ENCODE data around the gene EFNB3. TPM values are rescaled to one million over a fixed set of nuclear protein-coding genes. Genes with fewer than 3 reads are reported as not detected.

Gene EFNB3
- total and polyA plus RNA-seq, 2 of the 13 experiments (the other 11 are each of a cell fraction or from before 2014, with no cell fraction given): 0.07 to 0.25 TPM

DNA sequence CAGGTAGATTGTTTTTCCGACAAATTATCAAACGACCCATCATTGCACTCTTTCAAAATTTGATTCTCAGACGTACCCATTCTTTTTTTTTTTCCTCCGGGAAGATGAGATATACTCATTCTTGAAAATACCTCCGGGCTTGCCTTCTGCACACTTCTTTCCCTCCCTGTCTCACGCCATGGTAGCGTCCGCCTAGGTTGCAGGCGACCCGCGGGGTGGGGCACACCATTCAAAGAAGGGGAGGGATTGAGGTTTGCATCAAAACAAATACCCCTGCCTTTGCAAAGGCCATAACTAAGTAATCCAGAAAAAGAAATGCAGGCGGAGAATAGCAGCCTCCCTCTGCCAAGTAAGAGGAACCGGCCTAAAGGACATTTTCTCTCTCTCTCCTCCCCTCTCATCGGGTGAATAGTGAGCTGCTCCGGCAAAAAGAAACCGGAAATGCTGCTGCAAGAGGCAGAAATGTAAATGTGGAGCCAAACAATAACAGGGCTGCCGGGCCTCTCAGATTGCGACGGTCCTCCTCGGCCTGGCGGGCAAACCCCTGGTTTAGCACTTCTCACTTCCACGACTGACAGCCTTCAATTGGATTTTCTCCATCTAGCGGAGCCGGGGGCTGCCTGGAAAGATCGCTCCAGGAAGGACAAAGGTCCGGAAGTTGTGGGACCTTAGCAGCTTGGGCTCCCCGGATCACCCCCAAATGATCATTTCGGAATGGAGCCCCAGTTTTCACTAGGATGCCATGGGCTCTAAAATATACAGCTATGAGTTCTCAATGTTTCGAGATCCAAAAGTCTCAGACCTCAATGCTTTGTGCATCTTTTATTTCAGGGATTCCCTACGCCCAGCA lies 18.6 kb upstream of the EFNB3 start (continued):
- TF ChIP-seq ZFP41 (CRISPR knock-in tag; IDR thresholded peaks at IDR 0.05; ENCODE audit: borderline replicate concordance) (no peak; the same call in 1 of the 2 replicates), DRAP1 (CRISPR knock-in tag; IDR thresholded peaks at IDR 0.05) (peak; percentile 55; the same call in 1 of the 2 replicates), PCBP1 (IDR thresholded peaks at IDR 0.05; ENCODE audit: borderline replicate concordance, low read depth, low read length) (no peak), DMAP1 (CRISPR knock-in tag; IDR thresholded peaks at IDR 0.05) (0 out of 2 replicates have a peak, but pooled peaks have one; percentile 13), SMYD3 (CRISPR knock-in tag; IDR thresholded peaks at IDR 0.05) (0 out of 2 replicates have a peak, but pooled peaks have one; percentile 11), PRMT3 (CRISPR knock-in tag; IDR thresholded peaks at IDR 0.05; ENCODE audit: borderline replicate concordance, low read depth) (no peak), SMAD3 (CRISPR knock-in tag; IDR thresholded peaks at IDR 0.05) (no peak), TEF (CRISPR knock-in tag; IDR thresholded peaks at IDR 0.05) (no peak), ZNF879 (CRISPR knock-in tag; IDR thresholded peaks at IDR 0.05) (peak; percentile 9; the same call in 1 of the 2 replicates), MEIS2 (CRISPR knock-in tag; IDR thresholded peaks at IDR 0.05) (peak; percentile 20; the same call in 1 of the 2 replicates), ZNF710 (CRISPR knock-in tag; IDR thresholded peaks at IDR 0.05; ENCODE audit: borderline replicate concordance) (no peak), NFKBIZ (CRISPR knock-in tag; IDR thresholded peaks at IDR 0.05) (0 out of 2 replicates have a peak, but pooled peaks have one; percentile 47), CHD2 (IDR thresholded peaks at IDR 0.05; ENCODE audit: low read depth, low read length) (no peak), MIXL1 (CRISPR knock-in tag; IDR thresholded peaks at IDR 0.05) (0 out of 2 replicates have a peak, but pooled peaks have one; percentile 7), RFX5 (IDR thresholded peaks at IDR 0.05; ENCODE audit: low read depth, low read length) (no peak), ZNF883 (CRISPR knock-in tag; IDR thresholded peaks at IDR 0.05; ENCODE audit: not compliant biosample characterization) (no peak), GABPB1 (CRISPR knock-in tag; IDR thresholded peaks at IDR 0.05) (peak; percentile 75), ZBTB43 (CRISPR knock-in tag; conservative IDR thresholded peaks at IDR 0.05) (peak; percentile 54; the same call in 1 of the 2 replicates)
- TF ChIP-seq, protein P1, sequence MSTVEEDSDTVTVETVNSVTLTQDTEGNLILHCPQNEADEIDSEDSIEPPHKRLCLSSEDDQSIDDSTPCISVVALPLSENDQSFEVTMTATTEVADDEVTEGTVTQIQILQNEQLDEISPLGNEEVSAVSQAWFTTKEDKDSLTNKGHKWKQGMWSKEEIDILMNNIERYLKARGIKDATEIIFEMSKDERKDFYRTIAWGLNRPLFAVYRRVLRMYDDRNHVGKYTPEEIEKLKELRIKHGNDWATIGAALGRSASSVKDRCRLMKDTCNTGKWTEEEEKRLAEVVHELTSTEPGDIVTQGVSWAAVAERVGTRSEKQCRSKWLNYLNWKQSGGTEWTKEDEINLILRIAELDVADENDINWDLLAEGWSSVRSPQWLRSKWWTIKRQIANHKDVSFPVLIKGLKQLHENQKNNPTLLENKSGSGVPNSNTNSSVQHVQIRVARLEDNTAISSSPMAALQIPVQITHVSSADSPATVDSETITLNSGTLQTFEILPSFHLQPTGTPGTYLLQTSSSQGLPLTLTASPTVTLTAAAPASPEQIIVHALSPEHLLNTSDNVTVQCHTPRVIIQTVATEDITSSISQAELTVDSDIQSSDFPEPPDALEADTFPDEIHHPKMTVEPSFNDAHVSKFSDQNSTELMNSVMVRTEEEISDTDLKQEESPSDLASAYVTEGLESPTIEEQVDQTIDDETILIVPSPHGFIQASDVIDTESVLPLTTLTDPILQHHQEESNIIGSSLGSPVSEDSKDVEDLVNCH (CRISPR knock-in tag; IDR thresholded peaks at IDR 0.05): peak; percentile 78; the same call in 1 of the 2 replicates
- TF ChIP-seq, protein P2, sequence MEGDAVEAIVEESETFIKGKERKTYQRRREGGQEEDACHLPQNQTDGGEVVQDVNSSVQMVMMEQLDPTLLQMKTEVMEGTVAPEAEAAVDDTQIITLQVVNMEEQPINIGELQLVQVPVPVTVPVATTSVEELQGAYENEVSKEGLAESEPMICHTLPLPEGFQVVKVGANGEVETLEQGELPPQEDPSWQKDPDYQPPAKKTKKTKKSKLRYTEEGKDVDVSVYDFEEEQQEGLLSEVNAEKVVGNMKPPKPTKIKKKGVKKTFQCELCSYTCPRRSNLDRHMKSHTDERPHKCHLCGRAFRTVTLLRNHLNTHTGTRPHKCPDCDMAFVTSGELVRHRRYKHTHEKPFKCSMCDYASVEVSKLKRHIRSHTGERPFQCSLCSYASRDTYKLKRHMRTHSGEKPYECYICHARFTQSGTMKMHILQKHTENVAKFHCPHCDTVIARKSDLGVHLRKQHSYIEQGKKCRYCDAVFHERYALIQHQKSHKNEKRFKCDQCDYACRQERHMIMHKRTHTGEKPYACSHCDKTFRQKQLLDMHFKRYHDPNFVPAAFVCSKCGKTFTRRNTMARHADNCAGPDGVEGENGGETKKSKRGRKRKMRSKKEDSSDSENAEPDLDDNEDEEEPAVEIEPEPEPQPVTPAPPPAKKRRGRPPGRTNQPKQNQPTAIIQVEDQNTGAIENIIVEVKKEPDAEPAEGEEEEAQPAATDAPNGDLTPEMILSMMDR (CRISPR knock-in tag; IDR thresholded peaks at IDR 0.05): no peak

All from HepG2 (cell line).